CD4-positive, alpha-beta T cell treated with Interferon alpha-2 for 1 hour (primary cell): ENCODE measurements around the gene SUSD4.
A peak's percentile ranks its signal among the peaks of the same experiment; 100 is the strongest.

ENCODE experiments used
- DNase-seq, 2 donors: peaks; one replicate each; pipeline ENCODE4 v3.0.0-alpha.2; 2020 to 2022

The SUSD4 gene

GRCh38 chr1:223248001-223248769 is 115.8 kb downstream of the SUSD4 start:
- DNase-seq: no peak

DNA sequence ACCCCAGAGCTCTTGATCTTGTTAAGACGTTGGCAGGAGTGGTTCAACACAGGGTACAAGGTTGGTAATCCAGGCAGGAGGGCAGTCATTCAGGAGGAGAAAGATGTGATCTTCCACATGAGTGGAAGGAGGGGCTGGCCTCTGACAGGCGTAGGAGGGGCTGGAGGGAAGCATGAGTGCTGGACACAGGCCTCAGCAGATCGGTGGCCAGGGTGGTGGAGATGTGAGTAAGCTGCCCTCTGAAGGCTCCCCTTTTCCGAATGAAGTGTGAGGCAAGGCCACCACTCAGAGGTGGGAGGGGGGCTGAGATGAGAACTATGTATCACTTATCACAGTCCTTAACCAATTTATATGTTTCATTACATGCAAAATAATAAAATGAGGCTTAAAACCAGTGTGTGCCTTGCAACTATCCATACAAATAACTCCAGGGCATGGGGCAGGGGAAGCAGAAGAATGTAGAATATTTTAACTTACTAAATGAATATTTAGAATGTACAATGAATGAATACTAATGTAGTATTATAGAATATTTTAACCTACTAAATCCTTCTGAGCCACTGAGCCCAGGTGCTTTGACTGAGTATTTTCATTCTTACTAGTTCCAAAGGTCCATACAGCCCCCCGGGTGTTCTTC is 117.4 kb downstream of the SUSD4 start:
- DNase-seq: no peak

- DNase-seq: no peak
Observed at GRCh38 chr1:223245983-223246382, 118.0 kb downstream of the SUSD4 start.

- DNase-seq: no peak
Observed at GRCh38 chr1:223245411-223245810, 118.6 kb downstream of the SUSD4 start.

GRCh38 chr1:223244366-223245103 is 119.4 kb downstream of the SUSD4 start:
- DNase-seq: peak; percentile 19 to 41

DNA sequence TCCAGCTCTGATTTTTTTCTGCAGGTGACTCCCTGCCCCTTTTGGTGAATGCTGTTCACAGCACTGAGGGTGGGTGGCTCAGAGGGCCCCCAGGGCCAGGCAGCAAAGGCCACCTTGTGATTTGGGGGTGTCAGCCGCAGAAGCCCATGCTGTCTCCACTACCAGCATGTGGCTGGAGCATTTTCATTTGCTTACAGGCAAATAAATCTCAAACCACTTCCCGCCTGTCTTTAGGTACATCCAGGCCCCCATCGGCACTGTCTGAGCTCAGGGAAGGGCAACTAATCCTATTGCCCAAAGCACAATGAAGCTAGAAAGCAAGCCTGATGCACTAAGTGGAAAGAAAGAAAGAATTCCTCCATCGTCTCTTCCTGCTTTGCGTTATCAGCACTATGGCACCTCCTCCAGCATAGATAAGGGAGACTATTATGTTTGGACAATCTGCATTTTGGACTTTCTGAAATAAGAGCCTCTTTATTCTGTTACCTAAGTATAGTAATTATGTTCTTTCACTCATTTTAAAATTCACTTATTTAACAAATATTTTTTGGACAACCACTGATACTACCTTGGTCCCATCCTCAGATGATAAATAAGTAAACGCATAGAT is 120.4 kb downstream of the SUSD4 start:
- no peak for DNase-seq

- no peak for DNase-seq
Observed at GRCh38 chr1:223242971-223243370, 121.0 kb downstream of the SUSD4 start.

DNA sequence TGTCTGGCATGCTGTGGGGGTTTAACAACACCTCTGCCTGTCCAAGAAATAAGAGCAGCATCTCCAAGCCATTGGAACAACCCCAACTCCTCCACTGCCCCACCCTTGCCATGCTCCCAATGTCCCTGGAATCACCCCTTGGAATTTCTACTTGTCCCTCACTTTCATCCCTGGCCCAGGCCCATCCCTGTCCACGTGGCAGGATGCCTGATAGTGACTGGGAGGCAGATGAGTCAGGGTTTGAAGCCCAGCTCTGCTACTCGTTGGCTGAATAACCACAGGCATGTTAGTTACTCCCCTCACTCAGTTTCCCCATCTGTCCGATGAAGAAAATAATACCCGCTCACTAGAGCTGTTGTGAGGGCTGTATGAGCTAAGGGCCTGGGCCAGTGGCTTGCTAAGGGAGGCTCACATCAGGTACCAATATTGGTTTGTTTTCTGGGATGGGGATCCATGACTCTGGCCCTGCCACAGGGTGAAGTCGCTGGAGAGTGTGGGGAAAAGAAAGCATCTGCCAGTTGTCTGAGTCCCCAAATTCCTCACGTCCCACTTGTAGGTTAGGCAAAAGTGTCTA is 121.5 kb downstream of the SUSD4 start:
- no peak for DNase-seq

DNA sequence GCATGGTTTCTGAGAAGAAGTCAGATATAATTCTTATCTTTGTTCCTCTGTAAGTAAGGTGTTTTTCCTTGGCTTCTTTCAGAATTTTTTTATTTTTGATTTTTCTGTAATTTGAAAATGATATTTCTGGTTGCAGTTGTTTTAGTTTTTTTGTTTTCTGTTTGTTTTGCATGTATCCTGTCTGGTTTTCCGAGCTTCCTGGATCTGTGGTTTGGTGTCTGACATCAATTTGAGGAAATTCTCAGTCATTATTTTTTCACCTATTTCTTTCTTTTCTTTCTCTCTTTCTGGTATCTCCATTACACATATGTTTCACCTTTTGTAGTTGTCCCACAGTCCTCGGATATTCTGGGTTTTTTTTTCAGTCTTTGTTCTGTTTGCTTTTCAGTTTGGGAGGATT is 123.9 kb downstream of the SUSD4 start:
- DNase-seq: no peak

DNA sequence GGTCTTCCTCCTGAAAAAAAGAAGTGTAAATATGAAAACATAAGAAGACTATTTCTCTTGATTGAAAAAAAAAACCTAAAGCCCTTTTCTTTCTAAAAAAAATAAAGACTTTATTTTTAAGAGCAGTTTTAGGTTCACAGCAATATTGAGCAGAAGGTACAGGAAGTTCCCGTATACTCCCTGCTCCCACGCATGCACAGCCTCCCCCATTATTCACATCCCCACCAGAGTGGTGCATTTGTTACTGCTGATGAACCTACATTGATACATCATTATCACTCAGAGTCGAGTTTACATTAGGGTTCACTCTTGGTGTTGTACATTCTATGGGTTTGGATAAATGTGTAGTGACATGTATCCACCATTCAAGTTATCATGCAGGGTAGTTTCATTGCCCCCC is 128.9 kb downstream of the SUSD4 start:
- no peak for DNase-seq

DNA sequence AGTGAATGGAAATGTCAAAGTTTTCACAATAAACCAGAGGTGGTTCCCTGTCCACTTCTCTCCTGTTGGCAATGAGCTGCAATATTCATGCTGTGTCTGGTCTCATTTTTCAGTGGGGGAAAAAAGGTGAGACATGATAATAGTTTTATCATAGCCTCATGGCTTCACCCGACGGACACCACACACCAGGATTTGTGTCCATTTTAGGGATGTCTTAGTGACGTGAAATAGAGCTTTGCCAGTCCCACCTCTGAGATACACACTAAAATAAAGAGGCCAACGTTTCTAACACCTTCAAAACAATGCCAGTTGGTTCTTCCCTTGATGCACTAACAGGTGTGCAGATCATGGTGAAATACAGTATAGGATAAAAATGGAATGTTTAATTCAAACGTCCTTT is 129.4 kb downstream of the SUSD4 start:
- DNase-seq: no peak

DNA sequence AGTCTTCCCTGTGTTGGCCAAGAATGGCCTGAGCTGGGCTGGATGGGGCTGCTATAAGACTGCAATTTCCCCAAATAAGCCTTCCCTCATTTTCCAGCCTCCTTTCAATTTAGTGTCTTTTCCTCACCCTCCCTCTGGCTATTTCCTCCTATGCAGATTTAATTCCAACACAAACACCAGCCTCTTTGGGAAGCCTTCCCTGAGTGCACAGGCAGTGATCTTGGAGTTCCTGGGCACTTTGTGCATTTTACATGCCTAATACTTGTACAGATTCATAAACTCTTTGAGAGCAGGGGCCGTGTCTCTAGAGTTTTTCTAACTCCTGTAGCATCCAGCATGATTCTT is 129.8 kb downstream of the SUSD4 start:
- DNase-seq: no peak

- peak in 1 of 2 donors; percentile 22 for DNase-seq
Observed at GRCh38 chr1:223233410-223234169, 130.4 kb downstream of the SUSD4 start.

- no peak for DNase-seq
Observed at GRCh38 chr1:223233019-223233409, 131.0 kb downstream of the SUSD4 start.

GRCh38 chr1:223231581-223231980 is 132.4 kb downstream of the SUSD4 start:
- no peak for DNase-seq

DNA sequence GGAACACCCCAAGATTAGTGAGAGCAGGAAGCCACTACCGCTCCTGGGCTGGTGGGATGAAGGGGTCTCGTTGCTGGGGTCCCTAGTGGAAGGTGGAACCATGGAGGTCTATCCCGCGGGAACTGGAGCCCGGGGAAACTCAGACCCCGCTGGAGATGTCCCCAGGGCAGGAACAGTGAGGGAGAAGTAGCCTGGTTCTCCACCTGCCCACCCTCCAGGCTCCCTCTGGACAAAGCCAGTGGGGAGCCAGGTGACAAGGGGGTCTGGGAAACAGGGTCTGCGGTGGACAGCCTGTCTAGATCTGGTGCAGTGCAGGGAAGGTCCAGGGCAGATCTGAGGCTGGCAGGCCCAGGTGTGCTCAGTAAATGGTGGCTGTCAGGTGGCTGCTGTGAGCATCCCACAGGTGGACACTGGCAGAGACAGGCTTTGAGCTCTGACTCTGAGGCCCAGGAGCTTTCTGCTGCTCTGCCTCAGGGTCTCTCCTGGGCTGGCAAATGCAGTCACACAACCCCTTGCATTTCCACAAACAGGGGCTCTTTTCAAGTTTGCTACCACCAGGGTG is 132.9 kb downstream of the SUSD4 start:
- DNase-seq: no peak

DNA sequence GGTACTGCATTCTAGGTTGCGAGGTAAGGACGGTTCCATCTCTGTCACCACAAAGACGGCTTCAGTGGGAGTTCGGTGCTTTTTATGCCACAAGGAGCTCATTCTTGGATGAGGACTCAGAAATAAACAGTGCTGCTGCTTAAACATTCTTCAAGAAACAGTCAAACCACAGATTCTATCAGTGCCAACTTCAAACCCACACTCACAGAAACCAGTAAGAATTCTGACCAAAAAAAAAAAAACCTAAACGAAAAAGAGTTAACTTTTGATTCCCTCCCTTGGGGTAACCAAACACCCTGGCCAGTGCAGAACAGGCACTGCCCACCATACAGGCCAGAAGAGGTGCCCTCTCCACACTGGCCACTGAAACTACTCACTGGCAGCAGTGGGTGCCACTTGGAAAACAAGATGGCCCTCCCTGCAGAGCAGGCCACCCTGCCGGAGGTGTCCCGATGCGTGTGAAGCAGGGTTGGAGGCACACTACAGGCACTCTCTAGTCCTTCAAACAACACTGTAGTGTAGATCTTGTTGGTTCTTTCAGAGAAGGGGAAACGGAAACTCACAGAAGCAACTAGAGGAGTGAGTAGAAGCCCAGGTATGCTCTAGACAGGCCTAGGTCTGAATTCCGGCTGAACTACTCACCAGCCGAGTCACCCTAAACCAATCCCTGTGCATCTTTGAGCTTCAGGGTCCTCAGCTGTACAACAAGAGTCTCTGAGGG is 133.7 kb downstream of the SUSD4 start:
- peak in 1 of 2 donors; percentile 34 for DNase-seq

DNA sequence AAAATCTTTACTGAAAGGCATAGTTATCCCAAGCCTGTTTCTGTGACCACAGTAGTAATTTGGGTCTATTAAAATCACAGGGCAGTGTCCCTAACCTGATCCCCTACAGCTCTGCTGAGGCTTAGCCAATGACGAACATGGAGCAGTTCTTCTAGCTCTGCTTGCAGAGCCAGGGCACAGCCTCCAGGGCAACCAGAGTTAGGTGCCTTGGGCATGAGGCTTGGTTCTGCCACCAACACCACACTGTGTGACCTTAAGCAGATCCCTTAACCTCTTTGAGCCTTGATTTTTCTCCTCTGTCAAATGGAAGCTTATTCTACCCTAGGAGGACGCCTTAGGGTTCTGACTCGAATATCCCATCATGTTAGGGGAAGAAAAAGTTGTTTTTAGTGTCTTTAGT is 134.2 kb downstream of the SUSD4 start:
- no peak for DNase-seq

GRCh38 chr1:223228931-223229528 is 134.9 kb downstream of the SUSD4 start:
- no peak for DNase-seq

DNA sequence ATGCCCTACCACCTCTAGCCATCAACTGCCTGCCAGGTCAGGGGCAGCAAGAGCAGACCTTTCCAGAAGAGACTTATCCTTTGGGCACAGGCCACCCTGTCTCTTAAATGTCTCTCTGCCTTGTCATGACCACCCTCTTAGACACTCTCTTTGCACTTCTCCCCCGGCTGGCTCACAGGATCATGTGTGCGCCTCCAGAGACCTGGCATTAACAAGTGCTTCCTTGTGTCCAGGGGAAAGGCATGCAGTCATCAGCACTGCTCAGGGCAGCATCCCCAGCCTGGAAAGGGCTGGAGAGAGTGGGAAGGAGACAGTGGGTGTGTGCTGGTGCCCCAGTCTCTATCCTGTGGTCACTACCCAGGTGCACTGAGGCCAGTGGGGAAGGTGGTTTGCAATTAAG is 135.8 kb downstream of the SUSD4 start:
- no peak for DNase-seq
